Trophoblast cell (in vitro differentiated cells and primary cell): ENCODE measurements around the gene PALMD.

Experiments used
- DNase-seq, 2 donors: peaks; one replicate each; pipeline ENCODE4 v3.0.0-alpha.2; 2016
- H2AFZ ChIP-seq: 2 replicates; pipeline ENCODE4 v1.6.1; 2013; ENCODE audit warnings: low read length, moderate library complexity, mild to moderate bottlenecking; ENCODE audit not compliant: insufficient read depth, poor library complexity
- H2AK5ac ChIP-seq: 2 replicates; pipeline ENCODE4 v1.6.1; 2013; ENCODE audit warnings: mild to moderate bottlenecking, low read length
- H2BK120ac ChIP-seq: 2 replicates; pipeline ENCODE4 v1.6.1; 2013; ENCODE audit warnings: low read length, mild to moderate bottlenecking, moderate library complexity; ENCODE audit not compliant: insufficient read depth, poor library complexity
- H2BK12ac ChIP-seq: 2 replicates; pipeline ENCODE4 v1.6.1; 2013; ENCODE audit warnings: mild to moderate bottlenecking, low read length, moderate library complexity
- H2BK5ac ChIP-seq: 2 replicates; pipeline ENCODE4 v1.6.1; 2013; ENCODE audit warnings: low read length, low read depth, moderate library complexity, mild to moderate bottlenecking; ENCODE audit not compliant: poor library complexity
- H3K14ac ChIP-seq: 2 replicates; pipeline ENCODE4 v1.6.1; 2013; ENCODE audit warnings: mild to moderate bottlenecking, low read length
- H3K18ac ChIP-seq: 2 replicates; pipeline ENCODE4 v1.6.1; 2013; ENCODE audit warnings: mild to moderate bottlenecking, low read length
- H3K23ac ChIP-seq: 2 replicates; pipeline ENCODE4 v1.6.1; 2013; ENCODE audit warnings: low read length
- H3K27ac ChIP-seq: 2 replicates; pipeline ENCODE4 v1.5.1; 2013; ENCODE audit warnings: low read depth, mild to moderate bottlenecking, inconsistent platforms, low read length, moderate library complexity
- H3K27me3 ChIP-seq: 2 replicates; pipeline ENCODE4 v1.6.1; 2013; ENCODE audit warnings: inconsistent platforms, mild to moderate bottlenecking, low read length, moderate library complexity; ENCODE audit not compliant: insufficient read depth
- H3K36me3 ChIP-seq, 2 experiments: 1 replicate in 1 of 2; 2 replicates in 1 of 2; pipeline ENCODE4 v1.6.1; 2013; ENCODE audit warnings: low read length in 2 of 2, mild to moderate bottlenecking in 2 of 2, moderate library complexity in 1 of 2; ENCODE audit not compliant: insufficient read depth in 2 of 2, control insufficient read depth in 1 of 2
- H3K4ac ChIP-seq: 2 replicates; pipeline ENCODE4 v1.6.1; 2013; ENCODE audit warnings: low read depth, mild to moderate bottlenecking, low read length, moderate library complexity
- H3K4me1 ChIP-seq, 2 experiments: 1 replicate in 1 of 2; 2 replicates in 1 of 2; pipeline ENCODE4 v1.6.1; 2013; ENCODE audit warnings: low read length in 2 of 2, mild to moderate bottlenecking in 2 of 2, moderate library complexity in 1 of 2; ENCODE audit not compliant: insufficient read depth in 2 of 2, control insufficient read depth in 1 of 2
- H3K4me2 ChIP-seq: 2 replicates; pipeline ENCODE4 v1.6.1; 2013; ENCODE audit warnings: inconsistent platforms, mild to moderate bottlenecking, low read length, moderate library complexity
- H3K4me3 ChIP-seq: 2 replicates; pipeline ENCODE4 v1.5.1; 2013; ENCODE audit warnings: mild to moderate bottlenecking, low read depth, low read length, inconsistent platforms
- H3K79me1 ChIP-seq: one replicate; pipeline ENCODE4 v1.6.1; 2013; ENCODE audit warnings: low read length
- H3K79me2 ChIP-seq: 2 replicates; pipeline ENCODE4 v1.6.1; 2013; ENCODE audit warnings: low read length, mild to moderate bottlenecking; ENCODE audit not compliant: control insufficient read depth, insufficient read depth, poor library complexity
- H3K9ac ChIP-seq: 2 replicates; pipeline ENCODE4 v1.6.1; 2013; ENCODE audit warnings: mild to moderate bottlenecking, low read length
- H3K9me3 ChIP-seq: 2 replicates; pipeline ENCODE4 v1.6.1; 2013; ENCODE audit warnings: low read depth, mild to moderate bottlenecking, control low read depth, inconsistent platforms, low read length; ENCODE audit not compliant: insufficient read depth
- H4K12ac ChIP-seq: 2 replicates; pipeline ENCODE4 v1.6.1; 2013; ENCODE audit warnings: low read depth, mild to moderate bottlenecking, low read length, moderate library complexity
- H4K8ac ChIP-seq: 2 replicates; pipeline ENCODE4 v1.6.1; 2013; ENCODE audit warnings: low read depth, mild to moderate bottlenecking, low read length, moderate library complexity
- H4K91ac ChIP-seq: one replicate; pipeline ENCODE4 v1.6.1; 2013; ENCODE audit warnings: low read depth, mild to moderate bottlenecking, low read length, moderate library complexity
- WGBS: extraction: QIAGEN DNeasy Blood & Tissue Kit; methylation state at CpG from one replicate; pipeline ENCODE4 v1.1.7; 2013; ENCODE audit warnings: missing lambda C conversion rate; ENCODE audit not compliant: insufficient read length, insufficient coverage; ENCODE audit errors: extremely low coverage; 5-methylcytosine and 5-hydroxymethylcytosine counted together

Gene PALMD

DNA sequence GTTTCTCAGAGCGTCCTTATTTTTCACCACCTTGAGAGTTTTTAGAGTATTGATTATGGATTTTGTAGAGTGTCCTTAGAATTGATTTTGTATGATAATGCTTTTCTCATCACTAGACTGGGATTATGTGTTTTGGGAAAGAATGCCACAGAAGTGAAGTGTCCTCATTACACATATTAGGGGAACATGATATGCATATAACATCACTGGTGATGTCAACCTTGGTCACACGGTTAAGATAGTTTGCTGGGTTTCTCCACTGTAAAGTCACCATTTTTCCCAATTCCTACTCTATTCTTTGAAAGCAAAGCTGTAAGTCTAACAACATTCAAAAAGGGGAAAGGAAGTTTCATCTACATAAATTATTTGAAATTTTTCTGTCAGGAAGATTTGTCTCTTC is 39.6 kb upstream of the PALMD start:
- H3K79me1 ChIP-seq, result no peaks in the 10 kb centered on the region
- no CpG with 5 or more reads among the region's 2 CpGs for WGBS

DNA sequence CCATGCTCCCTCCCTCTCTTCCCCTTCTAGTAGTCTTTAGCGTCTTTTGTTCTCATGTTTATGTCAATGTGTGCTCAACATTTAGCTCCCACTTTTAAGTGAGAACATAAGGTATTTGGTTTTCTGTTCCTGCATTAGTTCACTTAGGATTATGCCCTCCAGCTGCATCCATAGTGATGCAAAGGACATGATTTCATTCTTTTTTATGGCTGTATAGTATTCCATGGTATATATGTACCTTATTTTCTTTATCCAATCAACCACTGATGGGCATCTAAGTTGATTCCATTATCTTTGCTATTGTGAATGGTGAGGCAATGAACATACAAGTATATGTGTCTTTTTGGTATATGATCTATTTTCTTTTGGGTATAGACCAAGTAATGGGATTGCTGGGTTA is 38.3 kb upstream of the PALMD start:
- Histone ChIP-seq H3K27ac (no peak overlapping the region), H3K79me1 (no peaks in the 10 kb centered on the region), H3K4ac (no peak overlapping the region), H3K36me3 (no peaks in the 10 kb centered on the region), H3K23ac (no peak overlapping the region), H3K4me2 (no peak overlapping the region), H4K8ac (no peak overlapping the region), H4K12ac (no peak overlapping the region), H2BK5ac (no peak overlapping the region), H3K4me3 (no peak overlapping the region), H4K91ac (no peak overlapping the region), H3K4me1 (no peaks in the 10 kb centered on the region), H3K9me3 (no peaks in the 10 kb centered on the region), H3K9ac (no peak overlapping the region), H2AFZ (no peak overlapping the region), H2BK12ac (no peak overlapping the region), H2BK120ac (no peak overlapping the region), H3K18ac (no peak overlapping the region), H2AK5ac (no peak overlapping the region), H3K79me2 (no peaks in the 10 kb centered on the region), H3K27me3 (no peaks in the 10 kb centered on the region), H3K14ac (no peak overlapping the region)
- WGBS, result no CpG with 5 or more reads among the region's 1 CpG
- no peak for DNase-seq

More for the DNA sequence above, 39.6 kb upstream of the PALMD start:
- no peak overlapping the region for H2BK5ac ChIP-seq
- no peak overlapping the region for H2BK120ac ChIP-seq
- no peak for DNase-seq
- no peak overlapping the region for H3K14ac ChIP-seq
- no peak overlapping the region for H4K12ac ChIP-seq
- H3K27ac ChIP-seq, result no peak overlapping the region
- H2BK12ac ChIP-seq, result no peak overlapping the region
- H4K91ac ChIP-seq, result no peak overlapping the region
- H2AFZ ChIP-seq, result no peak overlapping the region
- H3K9me3 ChIP-seq, result no peaks in the 10 kb centered on the region
- H3K27me3 ChIP-seq, result no peaks in the 10 kb centered on the region
- no peaks in the 10 kb centered on the region for H3K36me3 ChIP-seq
- no peak overlapping the region for H3K4me3 ChIP-seq
- H3K4ac ChIP-seq, result no peak overlapping the region
- no peak overlapping the region for H4K8ac ChIP-seq
- no peaks in the 10 kb centered on the region for H3K79me2 ChIP-seq
- no peak overlapping the region for H3K18ac ChIP-seq
- no peak overlapping the region for H3K9ac ChIP-seq
- no peak overlapping the region for H3K4me2 ChIP-seq
- no peak overlapping the region for H3K23ac ChIP-seq
- no peaks in the 10 kb centered on the region for H3K4me1 ChIP-seq
- no peak overlapping the region for H2AK5ac ChIP-seq

DNA sequence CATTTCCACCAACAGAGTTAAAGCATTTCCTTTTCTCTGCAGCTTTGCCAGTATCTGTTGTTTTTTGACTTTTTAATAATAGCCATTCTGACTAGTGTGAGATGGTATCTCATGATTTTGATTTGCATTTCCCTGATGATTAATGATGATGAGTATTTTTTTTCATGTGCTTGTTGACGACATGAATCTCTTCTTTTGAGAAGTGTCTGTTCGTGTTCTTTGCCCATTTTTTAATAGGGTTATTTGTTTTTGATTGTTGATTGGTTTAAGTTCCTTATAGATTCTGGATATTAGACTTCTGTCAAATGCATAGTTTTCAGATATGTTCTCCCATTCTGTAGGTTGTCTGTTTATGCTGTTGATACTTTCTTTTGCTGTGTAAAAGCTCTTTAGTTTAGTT is 37.9 kb upstream of the PALMD start:
- no peak overlapping the region for H2BK120ac ChIP-seq
- WGBS, result no CpG with 5 or more reads among the region's 2 CpGs
- H4K8ac ChIP-seq, result no peak overlapping the region
- no peak overlapping the region for H3K9ac ChIP-seq
- H3K4me1 ChIP-seq, result no peaks in the 10 kb centered on the region
- no peak for DNase-seq
- no peak overlapping the region for H3K4me3 ChIP-seq
- no peak overlapping the region for H4K91ac ChIP-seq
- H2AFZ ChIP-seq, result no peak overlapping the region
- H2AK5ac ChIP-seq, result no peak overlapping the region
- H2BK12ac ChIP-seq, result no peak overlapping the region
- no peak overlapping the region for H3K27ac ChIP-seq
- no peaks in the 10 kb centered on the region for H3K79me2 ChIP-seq
- no peak overlapping the region for H3K4ac ChIP-seq
- no peak overlapping the region for H3K18ac ChIP-seq
- no peak overlapping the region for H2BK5ac ChIP-seq
- H3K36me3 ChIP-seq, result no peaks in the 10 kb centered on the region
- no peak overlapping the region for H3K14ac ChIP-seq
- no peak overlapping the region for H3K23ac ChIP-seq
- H3K27me3 ChIP-seq, result no peaks in the 10 kb centered on the region
- H3K79me1 ChIP-seq, result no peaks in the 10 kb centered on the region
- H3K9me3 ChIP-seq, result no peaks in the 10 kb centered on the region
- no peak overlapping the region for H3K4me2 ChIP-seq
- H4K12ac ChIP-seq, result no peak overlapping the region

DNA sequence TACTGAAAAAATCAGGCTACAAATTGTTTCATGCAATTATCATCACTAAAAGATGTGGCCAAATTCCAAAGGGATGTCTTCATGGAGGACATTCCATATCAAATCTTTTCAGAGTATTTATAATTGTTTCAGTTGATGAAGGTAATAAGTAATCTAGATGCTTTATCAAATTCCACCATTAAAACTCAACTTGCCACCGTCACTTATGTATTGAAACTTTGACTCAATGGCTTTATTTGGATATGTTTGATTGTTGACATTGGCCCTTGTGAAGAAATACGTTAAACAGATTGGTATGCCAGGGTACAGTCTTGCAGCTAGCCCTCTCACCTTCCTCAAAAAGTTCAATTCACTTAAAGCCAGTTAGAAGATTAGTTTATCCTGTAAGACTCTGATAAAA is 32.2 kb upstream of the PALMD start:
- Histone ChIP-seq H3K36me3 (no peaks in the 10 kb centered on the region), H3K14ac (no peak overlapping the region), H3K4me2 (no peak overlapping the region), H2BK12ac (no peak overlapping the region), H3K4me3 (no peak overlapping the region), H4K12ac (no peak overlapping the region), H2AK5ac (no peak overlapping the region), H2BK120ac (no peak overlapping the region), H3K79me2 (no peaks in the 10 kb centered on the region), H3K4ac (no peak overlapping the region), H3K23ac (no peak overlapping the region), H3K79me1 (no peaks in the 10 kb centered on the region), H4K91ac (no peak overlapping the region), H3K27me3 (no peaks in the 10 kb centered on the region), H2AFZ (no peak overlapping the region), H3K18ac (no peak overlapping the region), H3K27ac (no peak overlapping the region), H3K4me1 (no peaks in the 10 kb centered on the region), H3K9me3 (no peaks in the 10 kb centered on the region), H4K8ac (no peak overlapping the region), H2BK5ac (no peak overlapping the region), H3K9ac (no peak overlapping the region)
- no peak for DNase-seq
- WGBS, result no CpG with 5 or more reads among the region's 2 CpGs

DNA sequence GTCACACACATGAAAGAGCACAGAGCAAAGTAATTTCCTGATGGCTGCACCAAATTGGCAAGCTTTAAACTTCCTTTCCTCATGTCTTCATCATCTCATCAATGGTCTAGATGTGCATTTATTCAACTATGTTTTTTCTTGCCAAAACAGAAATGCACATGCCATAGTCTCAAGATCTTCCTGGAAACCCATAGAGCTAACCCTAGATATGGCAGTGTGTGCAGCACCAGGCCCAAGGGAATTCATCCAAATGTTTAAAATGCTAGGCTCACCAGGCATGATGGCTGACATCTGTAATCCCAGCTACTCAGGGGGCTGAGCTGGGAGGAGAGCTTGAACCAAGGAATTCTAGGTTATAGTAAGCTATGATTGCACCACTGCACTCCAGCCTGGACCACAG is 31.2 kb upstream of the PALMD start:
- no peaks in the 10 kb centered on the region for H3K9me3 ChIP-seq
- no peaks in the 10 kb centered on the region for H3K79me2 ChIP-seq
- H3K9ac ChIP-seq, result no peak overlapping the region
- no peaks in the 10 kb centered on the region for H3K27me3 ChIP-seq
- H3K4me3 ChIP-seq, result no peak overlapping the region
- H3K27ac ChIP-seq, result no peak overlapping the region
- H2AK5ac ChIP-seq, result no peak overlapping the region
- H3K4ac ChIP-seq, result no peak overlapping the region
- no peak overlapping the region for H4K12ac ChIP-seq
- no peak overlapping the region for H2AFZ ChIP-seq
- no peak overlapping the region for H3K14ac ChIP-seq
- no peak overlapping the region for H3K23ac ChIP-seq
- DNase-seq, result no peak
- H3K4me2 ChIP-seq, result no peak overlapping the region
- no peak overlapping the region for H3K18ac ChIP-seq
- H4K91ac ChIP-seq, result no peak overlapping the region
- no peak overlapping the region for H2BK12ac ChIP-seq
- no peak overlapping the region for H2BK120ac ChIP-seq
- H2BK5ac ChIP-seq, result no peak overlapping the region
- H3K4me1 ChIP-seq, result no peaks in the 10 kb centered on the region
- H4K8ac ChIP-seq, result no peak overlapping the region
- H3K79me1 ChIP-seq, result no peaks in the 10 kb centered on the region
- H3K36me3 ChIP-seq, result no peaks in the 10 kb centered on the region
